SU-DHL-6 (cell line): ENCODE data around the gene CALN1.

Experiments
- H2AFZ ChIP-seq: fragments of 200-600 bp; sonication (generic); 2 replicates; pipeline ENCODE4 v1.6.1; 2014; ENCODE audit warnings: low read depth, mild to moderate bottlenecking, moderate library complexity, mixed read lengths, antibody characterized with exemption, low read length; ENCODE audit not compliant: severe bottlenecking
- H3F3A ChIP-seq: fragments of 200-600 bp; shearing (Covaris generic); 2 replicates; pipeline ENCODE4 v1.6.0; 2016; ENCODE audit warnings: antibody characterized with exemption, mild to moderate bottlenecking; ENCODE audit not compliant: insufficient read depth
- H3K27ac ChIP-seq: fragments of 200-600 bp; sonication (generic); 2 replicates; pipeline ENCODE4 v1.5.1; 2016; ENCODE audit warnings: low read depth, mild to moderate bottlenecking, low read length, moderate library complexity, mixed read lengths
- H3K27me3 ChIP-seq: fragments of 200-600 bp; sonication (generic), shearing (Covaris generic); 2 replicates; pipeline ENCODE4 v1.6.0; 2014; ENCODE audit warnings: mild to moderate bottlenecking, low read length
- H3K36me3 ChIP-seq: fragments of 200-600 bp; sonication (generic); 2 replicates; pipeline ENCODE4 v1.6.1; 2014; ENCODE audit warnings: mild to moderate bottlenecking, low read length, mixed read lengths
- H3K4me2 ChIP-seq: fragments of 300-600, 200-600 bp; shearing (Covaris generic), sonication (generic); 2 replicates; pipeline ENCODE4 v1.6.0; 2014; ENCODE audit warnings: low read length, low read depth, mild to moderate bottlenecking; ENCODE audit not compliant: poor library complexity, severe bottlenecking
- H3K4me3 ChIP-seq: fragments of 200-600 bp; sonication (generic); 2 replicates; pipeline ENCODE4 v1.5.1; 2014; ENCODE audit warnings: antibody characterized with exemption, low read length, mild to moderate bottlenecking, mixed read lengths; ENCODE audit not compliant: insufficient read depth, poor library complexity, severe bottlenecking
- H3K79me2 ChIP-seq: fragments of 200-600 bp; sonication (generic); 2 replicates; pipeline ENCODE4 v1.6.1; 2014; ENCODE audit warnings: mild to moderate bottlenecking, low read length, moderate library complexity; ENCODE audit not compliant: insufficient read depth
- H3K9ac ChIP-seq: fragments of 200-600 bp; sonication (generic); 2 replicates; pipeline ENCODE4 v1.7.0; 2014; ENCODE audit warnings: mild to moderate bottlenecking, low read length
- H3K9me2 ChIP-seq: fragments of 200-600 bp; sonication (generic); replicated peaks from 2 replicates; pipeline ENCODE4 v1.6.1; 2014; ENCODE audit warnings: low read length; ENCODE audit not compliant: insufficient read depth
- H3K9me3 ChIP-seq: fragments of 200-600 bp; sonication (generic); 2 replicates; pipeline ENCODE4 v1.6.1; 2014; ENCODE audit warnings: low read length, mixed read lengths; ENCODE audit not compliant: insufficient read depth
- H4K20me1 ChIP-seq: fragments of 200-600 bp; sonication (generic); 2 replicates; pipeline ENCODE4 v1.6.1; 2014; ENCODE audit warnings: low read depth, mild to moderate bottlenecking, antibody characterized with exemption, low read length, moderate library complexity, mixed read lengths
- EZH2phosphoT487 ChIP-seq: fragments of 200-600 bp; sonication (generic), shearing (Covaris generic); conservative IDR thresholded peaks from 2 replicates; pipeline ENCODE4 v1.6.1; 2018; ENCODE audit warnings: mild to moderate bottlenecking, antibody characterized with exemption, low read length, moderate library complexity, mixed read lengths
- TF ChIP-seq, protein P1 (sequence below): fragments of 200-600 bp; sonication (generic); IDR thresholded peaks from one replicate; pipeline ENCODE4 v1.5.1; 2017; ENCODE audit warnings: antibody characterized with exemption, mild to moderate bottlenecking, low read length, moderate library complexity; ENCODE audit not compliant: insufficient read depth, poor library complexity, severe bottlenecking

The CALN1 gene

GRCh38 chr7:72292118-72292517 lies 120.0 kb downstream of the CALN1 start:
- H3K9me2 ChIP-seq, result no peaks in the 10 kb centered on the region
- H3K36me3 ChIP-seq, result no peaks in the 10 kb centered on the region
- no peak overlapping the region for H3K27ac ChIP-seq
- H2AFZ ChIP-seq, result no peak overlapping the region
- no peaks in the 10 kb centered on the region for H4K20me1 ChIP-seq
- H3K9me3 ChIP-seq, result no peaks in the 10 kb centered on the region
- H3K4me2 ChIP-seq, result no peak overlapping the region
- no peak overlapping the region for H3K4me3 ChIP-seq
- TF ChIP-seq, protein P1, sequence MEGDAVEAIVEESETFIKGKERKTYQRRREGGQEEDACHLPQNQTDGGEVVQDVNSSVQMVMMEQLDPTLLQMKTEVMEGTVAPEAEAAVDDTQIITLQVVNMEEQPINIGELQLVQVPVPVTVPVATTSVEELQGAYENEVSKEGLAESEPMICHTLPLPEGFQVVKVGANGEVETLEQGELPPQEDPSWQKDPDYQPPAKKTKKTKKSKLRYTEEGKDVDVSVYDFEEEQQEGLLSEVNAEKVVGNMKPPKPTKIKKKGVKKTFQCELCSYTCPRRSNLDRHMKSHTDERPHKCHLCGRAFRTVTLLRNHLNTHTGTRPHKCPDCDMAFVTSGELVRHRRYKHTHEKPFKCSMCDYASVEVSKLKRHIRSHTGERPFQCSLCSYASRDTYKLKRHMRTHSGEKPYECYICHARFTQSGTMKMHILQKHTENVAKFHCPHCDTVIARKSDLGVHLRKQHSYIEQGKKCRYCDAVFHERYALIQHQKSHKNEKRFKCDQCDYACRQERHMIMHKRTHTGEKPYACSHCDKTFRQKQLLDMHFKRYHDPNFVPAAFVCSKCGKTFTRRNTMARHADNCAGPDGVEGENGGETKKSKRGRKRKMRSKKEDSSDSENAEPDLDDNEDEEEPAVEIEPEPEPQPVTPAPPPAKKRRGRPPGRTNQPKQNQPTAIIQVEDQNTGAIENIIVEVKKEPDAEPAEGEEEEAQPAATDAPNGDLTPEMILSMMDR, result no peak
- TF ChIP-seq EZH2phosphoT487, result no peak
- no peaks in the 10 kb centered on the region for H3K79me2 ChIP-seq
- no peaks in the 10 kb centered on the region for H3F3A ChIP-seq
- H3K9ac ChIP-seq, result no peak overlapping the region
- H3K27me3 ChIP-seq, result no peaks in the 10 kb centered on the region

DNA sequence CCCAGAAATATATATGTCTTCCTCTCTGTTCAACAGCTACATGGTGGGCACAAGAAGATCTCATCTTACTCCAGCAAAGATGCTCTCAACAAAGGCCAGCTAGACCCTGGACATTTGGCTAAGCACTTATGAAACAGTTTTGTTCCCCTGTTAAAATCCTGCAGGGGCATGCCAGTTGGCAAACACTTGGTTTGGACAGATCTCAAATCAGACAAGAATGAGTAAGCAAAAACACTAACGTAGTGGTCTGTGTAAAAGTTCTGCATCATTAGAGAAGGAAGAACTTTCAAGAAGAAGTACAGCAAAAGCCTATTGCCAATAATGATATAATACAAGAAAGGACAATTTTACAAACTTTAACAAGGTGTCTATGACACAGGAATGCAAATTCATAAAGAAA lies 125.6 kb downstream of the CALN1 start:
- Histone ChIP-seq H3K9ac (no peak overlapping the region), H3K9me2 (no peaks in the 10 kb centered on the region), H3K9me3 (no peaks in the 10 kb centered on the region), H3K4me2 (no peak overlapping the region), H3F3A (no peaks in the 10 kb centered on the region), H4K20me1 (no peaks in the 10 kb centered on the region), H3K27me3 (no peaks in the 10 kb centered on the region), H3K79me2 (no peaks in the 10 kb centered on the region), H3K4me3 (no peak overlapping the region), H3K36me3 (no peaks in the 10 kb centered on the region), H2AFZ (no peak overlapping the region), H3K27ac (no peak overlapping the region)
- no peak for TF ChIP-seq EZH2phosphoT487
- TF ChIP-seq, protein P1, result no peak

GRCh38 chr7:72283309-72283708 lies 128.8 kb downstream of the CALN1 start:
- H3K36me3 ChIP-seq, result no peaks in the 10 kb centered on the region
- H3K4me2 ChIP-seq, result no peak overlapping the region
- H2AFZ ChIP-seq, result no peak overlapping the region
- H4K20me1 ChIP-seq, result no peaks in the 10 kb centered on the region
- H3K9me2 ChIP-seq, result no peaks in the 10 kb centered on the region
- no peak overlapping the region for H3K27ac ChIP-seq
- TF ChIP-seq, protein P1, result no peak
- TF ChIP-seq EZH2phosphoT487, result no peak
- no peaks in the 10 kb centered on the region for H3K27me3 ChIP-seq
- no peaks in the 10 kb centered on the region for H3F3A ChIP-seq
- H3K9me3 ChIP-seq, result no peaks in the 10 kb centered on the region
- no peak overlapping the region for H3K4me3 ChIP-seq
- no peak overlapping the region for H3K9ac ChIP-seq
- no peaks in the 10 kb centered on the region for H3K79me2 ChIP-seq

- Histone ChIP-seq H3K9ac (no peak overlapping the region), H3K9me3 (no peaks in the 10 kb centered on the region; the same call in 1 of the 2 replicates), H3K79me2 (no peaks in the 10 kb centered on the region), H3F3A (no peaks in the 10 kb centered on the region), H4K20me1 (no peaks in the 10 kb centered on the region), H2AFZ (no peak overlapping the region), H3K4me3 (no peak overlapping the region), H3K27me3 (no peaks in the 10 kb centered on the region), H3K27ac (no peak overlapping the region), H3K4me2 (no peak overlapping the region), H3K9me2 (no peaks in the 10 kb centered on the region), H3K36me3 (no peaks in the 10 kb centered on the region)
- TF ChIP-seq, protein P1, result no peak
- no peak for TF ChIP-seq EZH2phosphoT487
Measured at GRCh38 chr7:72281308-72281707, 130.8 kb downstream of the CALN1 start.
